Colonic mucosa (tissue), 4 donors: ENCODE measurements around the gene ATP1A4. TPM values are rescaled to one million over a fixed set of nuclear protein-coding genes. Genes with fewer than 3 reads are reported as not detected.

ENCODE experiments used
- DNase-seq: peaks from one replicate; pipeline ENCODE4 v3.0.0-alpha.2; 2020
- H3K27ac ChIP-seq: fragments of 200-600 bp; one replicate; pipeline ENCODE4 v1.8.0; 2021
- H3K27me3 ChIP-seq: fragments of 200-600 bp; one replicate; pipeline ENCODE4 v1.8.0; 2021
- H3K36me3 ChIP-seq: fragments of 200-600 bp; one replicate; pipeline ENCODE4 v1.8.0; 2021
- H3K4me1 ChIP-seq: fragments of 200-600 bp; one replicate; pipeline ENCODE4 v1.8.0; 2021; ENCODE audit warnings: mild to moderate bottlenecking
- H3K4me3 ChIP-seq: fragments of 200-600 bp; one replicate; pipeline ENCODE4 v1.8.0; 2021
- H3K9ac ChIP-seq, 2 donors: one replicate each; pipeline ENCODE4 v1.7.0; 2013; ENCODE audit warnings: control low read depth in 2 of 2, low read depth in 2 of 2, low read length in 2 of 2
- H3K9me3 ChIP-seq: fragments of 200-600 bp; one replicate; pipeline ENCODE4 v1.8.0; 2021
- intact Hi-C: fragments of 100-400 bp; cut with DNase I; formaldehyde crosslinking; loops from one replicate; pipeline ENCODE4 v1.14.1; 2022
- total RNA-seq, 2 donors: library from RNA; stranded (reverse); fragmentation: NEBNext Ultra II Directional in 1 of 2; extraction: Animal tissue kit (Norgen Biotek cat#: 25700) in 1 of 2; gene quantifications; one replicate each; pipeline ENCODE4 v1.2.1, GENCODE V29; 2021
- TF ChIP-seq, protein P1 (sequence below): fragments of 200-600 bp; IDR thresholded peaks from one replicate; pipeline ENCODE4 v1.8.0; 2022; ENCODE audit warnings: antibody characterized with exemption, mild to moderate bottlenecking
- donor health status: healthy.
- donor health status: DM: no; HTN: no; CAD: no.
- donor health status: DM: no; HTN: no; CAD: no.

The ATP1A4 gene
- total RNA-seq, 2 donors from 2014 or later = not detected

DNA sequence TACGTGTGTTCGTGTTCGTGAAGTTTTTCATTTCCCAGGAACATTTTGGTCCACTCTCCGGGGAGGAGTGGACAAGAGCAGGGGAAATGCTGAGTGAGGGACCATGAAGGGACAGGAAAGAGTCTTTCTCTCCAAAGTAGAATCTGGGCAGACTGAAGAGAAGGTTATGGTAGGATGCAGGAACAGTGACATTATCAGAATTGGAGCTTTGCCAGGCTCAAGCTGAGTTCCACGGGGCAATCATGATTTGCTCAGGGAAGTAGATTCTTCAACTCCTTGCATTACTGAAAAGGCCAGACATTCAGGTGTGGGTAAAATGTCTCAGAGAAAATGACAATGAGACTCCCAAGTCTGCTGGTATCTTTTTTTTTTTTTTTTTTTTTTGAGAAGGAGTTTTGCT lies 16.6 kb downstream of the ATP1A4 start:
- no peak for DNase-seq
- Histone ChIP-seq H3K27ac (no peak overlapping the region), H3K9ac (no peak overlapping the region), H3K4me1 (no peaks in the 10 kb centered on the region), H3K27me3 (no peaks in the 10 kb centered on the region), H3K4me3 (no peak overlapping the region), H3K36me3 (no peaks in the 10 kb centered on the region), H3K9me3 (no peaks in the 10 kb centered on the region)
- intact Hi-C loops = no loop called here
- TF ChIP-seq, protein P1, sequence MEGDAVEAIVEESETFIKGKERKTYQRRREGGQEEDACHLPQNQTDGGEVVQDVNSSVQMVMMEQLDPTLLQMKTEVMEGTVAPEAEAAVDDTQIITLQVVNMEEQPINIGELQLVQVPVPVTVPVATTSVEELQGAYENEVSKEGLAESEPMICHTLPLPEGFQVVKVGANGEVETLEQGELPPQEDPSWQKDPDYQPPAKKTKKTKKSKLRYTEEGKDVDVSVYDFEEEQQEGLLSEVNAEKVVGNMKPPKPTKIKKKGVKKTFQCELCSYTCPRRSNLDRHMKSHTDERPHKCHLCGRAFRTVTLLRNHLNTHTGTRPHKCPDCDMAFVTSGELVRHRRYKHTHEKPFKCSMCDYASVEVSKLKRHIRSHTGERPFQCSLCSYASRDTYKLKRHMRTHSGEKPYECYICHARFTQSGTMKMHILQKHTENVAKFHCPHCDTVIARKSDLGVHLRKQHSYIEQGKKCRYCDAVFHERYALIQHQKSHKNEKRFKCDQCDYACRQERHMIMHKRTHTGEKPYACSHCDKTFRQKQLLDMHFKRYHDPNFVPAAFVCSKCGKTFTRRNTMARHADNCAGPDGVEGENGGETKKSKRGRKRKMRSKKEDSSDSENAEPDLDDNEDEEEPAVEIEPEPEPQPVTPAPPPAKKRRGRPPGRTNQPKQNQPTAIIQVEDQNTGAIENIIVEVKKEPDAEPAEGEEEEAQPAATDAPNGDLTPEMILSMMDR = no peak

DNA sequence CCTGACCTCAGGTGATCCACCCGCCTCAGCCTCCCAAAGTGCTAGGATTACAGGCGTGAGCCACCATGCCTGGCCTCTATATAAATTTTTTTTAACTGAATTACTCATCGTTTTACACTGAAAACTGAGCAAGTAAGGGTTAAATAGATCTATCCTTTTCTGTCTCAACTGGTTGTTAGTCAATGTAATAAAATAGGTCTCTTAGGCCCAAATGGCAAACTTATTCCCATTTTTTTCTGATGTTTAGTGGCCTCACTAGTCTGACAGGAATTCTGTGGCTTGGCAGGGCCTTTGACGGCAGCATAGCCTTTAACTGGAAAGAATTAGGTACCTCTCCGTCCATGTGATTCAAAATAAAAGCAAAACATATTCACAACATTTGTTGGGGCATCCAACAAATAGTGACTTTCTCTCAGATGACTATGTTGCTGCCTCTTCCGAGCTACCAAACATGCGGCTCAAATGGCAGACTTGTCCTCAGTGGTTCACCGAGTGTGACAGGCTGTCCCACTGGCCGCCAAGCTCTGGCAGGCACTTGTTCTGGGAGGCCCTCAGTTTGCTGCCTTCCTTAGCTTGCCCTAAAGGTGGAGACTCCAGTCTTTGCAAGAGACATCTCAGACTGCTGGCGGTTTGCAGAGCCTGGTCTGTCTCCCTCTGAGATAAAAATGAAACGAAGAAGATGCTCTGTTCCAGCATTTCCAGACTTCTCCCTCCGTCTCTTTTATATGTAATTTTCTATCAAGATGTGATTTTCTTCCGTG lies 17.4 kb downstream of the ATP1A4 start:
- no peak overlapping the region for H3K9ac ChIP-seq
- no peak overlapping the region for H3K27ac ChIP-seq
- intact Hi-C loops = no loop called here
- no peaks in the 10 kb centered on the region for H3K9me3 ChIP-seq
- TF ChIP-seq, protein P1 = no peak
- H3K4me3 ChIP-seq = no peak overlapping the region
- no peaks in the 10 kb centered on the region for H3K4me1 ChIP-seq
- H3K36me3 ChIP-seq = no peaks in the 10 kb centered on the region
- no peak for DNase-seq
- H3K27me3 ChIP-seq = no peaks in the 10 kb centered on the region

DNA sequence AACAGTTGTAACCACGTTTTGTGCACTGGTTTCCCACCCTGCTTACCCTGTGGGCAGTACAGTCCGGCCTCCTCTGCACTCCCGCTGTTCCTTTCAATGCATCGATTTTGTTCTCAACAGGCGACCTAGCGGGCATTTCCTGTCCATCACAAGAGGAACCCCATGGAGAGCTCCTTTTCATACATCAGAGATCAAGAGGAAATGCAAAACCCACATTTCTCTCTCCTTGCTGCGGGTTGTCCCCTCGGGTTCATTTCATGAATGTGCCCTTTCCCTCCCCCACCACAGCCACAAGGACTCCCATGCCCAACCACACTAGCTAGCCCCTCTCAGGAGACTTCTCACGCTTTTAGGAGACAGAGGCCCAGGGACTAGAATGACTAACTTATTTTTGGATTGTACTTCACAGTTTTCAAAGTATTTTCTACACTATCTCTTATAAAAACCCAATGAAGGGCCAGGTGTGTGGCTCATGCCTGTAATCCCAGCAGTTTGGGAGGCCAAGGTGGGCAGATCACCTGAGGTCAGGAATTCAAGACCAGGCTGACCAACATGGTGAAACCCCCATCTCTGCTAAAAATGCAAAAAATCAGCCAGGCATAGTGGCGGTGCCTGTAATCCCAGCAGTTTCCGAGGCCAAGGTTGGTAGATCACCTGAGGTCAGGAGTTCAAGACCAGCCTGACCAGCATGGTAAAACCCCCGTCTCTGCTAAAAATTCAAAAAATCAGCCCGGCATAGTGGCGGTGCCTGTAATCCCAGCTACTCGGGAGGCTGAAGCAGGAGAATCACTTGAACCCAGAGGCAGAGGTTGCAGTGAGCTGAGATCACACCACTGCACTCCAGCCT lies 18.4 kb downstream of the ATP1A4 start:
- Histone ChIP-seq H3K36me3 (no peaks in the 10 kb centered on the region), H3K27me3 (no peaks in the 10 kb centered on the region), H3K27ac (no peak overlapping the region), H3K9ac (no peak overlapping the region), H3K4me3 (no peak overlapping the region), H3K4me1 (no peaks in the 10 kb centered on the region), H3K9me3 (no peaks in the 10 kb centered on the region)
- no peak for DNase-seq
- TF ChIP-seq, protein P1 = no peak
- intact Hi-C loops = no loop called here

DNA sequence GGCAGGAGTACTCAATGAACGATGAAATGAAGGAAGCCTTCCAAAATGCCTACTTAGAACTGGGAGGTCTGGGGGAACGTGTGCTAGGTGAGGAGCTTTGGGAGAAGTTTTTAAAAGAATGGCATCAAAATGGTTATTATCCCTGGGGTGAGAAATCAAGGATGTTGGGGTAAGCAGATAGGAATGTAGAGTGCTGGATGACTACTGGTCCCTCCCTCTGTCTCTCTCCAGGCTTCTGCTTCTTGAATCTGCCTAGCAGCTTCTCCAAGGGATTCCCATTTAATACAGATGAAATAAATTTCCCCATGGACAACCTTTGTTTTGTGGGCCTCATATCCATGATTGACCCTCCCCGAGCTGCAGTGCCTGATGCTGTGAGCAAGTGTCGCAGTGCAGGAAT lies 20.0 kb downstream of the ATP1A4 start:
- Histone ChIP-seq H3K27me3 (no peaks in the 10 kb centered on the region), H3K36me3 (no peaks in the 10 kb centered on the region), H3K4me3 (no peak overlapping the region), H3K9ac (no peak overlapping the region), H3K4me1 (no peaks in the 10 kb centered on the region), H3K27ac (no peak overlapping the region), H3K9me3 (no peaks in the 10 kb centered on the region)
- DNase-seq = no peak
- TF ChIP-seq, protein P1 = no peak
- intact Hi-C loops = no loop called here

DNA sequence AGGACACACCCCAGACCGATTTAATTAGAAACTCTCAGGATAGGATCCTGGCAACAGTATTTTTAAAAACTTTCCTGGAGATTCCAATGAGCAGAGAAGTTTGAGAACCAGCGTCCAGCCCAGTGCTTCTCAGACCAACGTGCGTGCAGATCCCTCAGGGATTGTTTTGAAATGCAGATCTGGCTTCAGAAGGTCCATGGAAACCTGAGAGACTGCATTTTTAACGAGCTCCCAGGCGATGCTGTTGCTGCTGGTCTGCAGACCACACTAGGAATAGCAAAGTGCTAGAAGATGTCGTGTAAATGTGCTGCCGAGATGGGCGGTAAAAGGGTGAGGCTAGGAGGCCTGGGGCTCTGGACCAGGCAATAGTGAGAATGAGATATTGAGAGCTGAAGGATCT lies 20.6 kb downstream of the ATP1A4 start:
- Histone ChIP-seq H3K9ac (no peak overlapping the region), H3K4me3 (no peak overlapping the region), H3K27me3 (no peaks in the 10 kb centered on the region), H3K4me1 (no peaks in the 10 kb centered on the region), H3K9me3 (no peaks in the 10 kb centered on the region), H3K27ac (no peak overlapping the region), H3K36me3 (no peaks in the 10 kb centered on the region)
- intact Hi-C loops = no loop called here
- no peak for DNase-seq
- TF ChIP-seq, protein P1 = no peak
